ENCODE measurements around the gene DOK7. TPM values are rescaled to one million over a fixed set of nuclear protein-coding genes. Genes with fewer than 3 reads are reported as not detected.

DOK7 gene
- total RNA-seq, 2 experiments from 2014 or later = not detected

DNA sequence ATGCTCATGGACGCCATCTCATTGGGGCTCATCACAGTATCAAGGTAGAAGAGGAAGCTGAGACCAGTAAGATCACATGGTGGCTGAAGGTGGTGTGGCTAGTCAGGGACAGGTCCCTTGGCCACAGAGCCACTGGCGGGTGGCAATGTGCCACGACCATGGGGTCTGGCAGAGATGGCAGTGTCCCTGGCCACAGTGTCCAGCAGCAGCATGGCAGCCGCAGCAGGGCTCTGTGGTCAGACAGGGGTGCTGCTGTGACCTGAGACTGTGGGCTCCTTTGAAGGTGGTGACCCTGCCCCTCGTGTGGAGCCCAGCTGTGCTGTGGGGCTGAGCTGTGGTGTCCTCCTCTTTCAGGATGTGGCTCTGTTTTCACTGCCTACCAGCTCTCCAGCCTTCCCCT lies 2.2 kb upstream of the DOK7 start:
- Mint-ChIP-seq H3K27me3 (peaks cover 28% of the 10 kb centered on the region), H3K4me3 (no peak overlapping the region), H3K4me1 (no peaks in the 10 kb centered on the region), H3K36me3 (no peaks in the 10 kb centered on the region), H3K27ac (no peak overlapping the region), H3K9me3 (no peaks in the 10 kb centered on the region)
- no peak for DNase-seq

DNA sequence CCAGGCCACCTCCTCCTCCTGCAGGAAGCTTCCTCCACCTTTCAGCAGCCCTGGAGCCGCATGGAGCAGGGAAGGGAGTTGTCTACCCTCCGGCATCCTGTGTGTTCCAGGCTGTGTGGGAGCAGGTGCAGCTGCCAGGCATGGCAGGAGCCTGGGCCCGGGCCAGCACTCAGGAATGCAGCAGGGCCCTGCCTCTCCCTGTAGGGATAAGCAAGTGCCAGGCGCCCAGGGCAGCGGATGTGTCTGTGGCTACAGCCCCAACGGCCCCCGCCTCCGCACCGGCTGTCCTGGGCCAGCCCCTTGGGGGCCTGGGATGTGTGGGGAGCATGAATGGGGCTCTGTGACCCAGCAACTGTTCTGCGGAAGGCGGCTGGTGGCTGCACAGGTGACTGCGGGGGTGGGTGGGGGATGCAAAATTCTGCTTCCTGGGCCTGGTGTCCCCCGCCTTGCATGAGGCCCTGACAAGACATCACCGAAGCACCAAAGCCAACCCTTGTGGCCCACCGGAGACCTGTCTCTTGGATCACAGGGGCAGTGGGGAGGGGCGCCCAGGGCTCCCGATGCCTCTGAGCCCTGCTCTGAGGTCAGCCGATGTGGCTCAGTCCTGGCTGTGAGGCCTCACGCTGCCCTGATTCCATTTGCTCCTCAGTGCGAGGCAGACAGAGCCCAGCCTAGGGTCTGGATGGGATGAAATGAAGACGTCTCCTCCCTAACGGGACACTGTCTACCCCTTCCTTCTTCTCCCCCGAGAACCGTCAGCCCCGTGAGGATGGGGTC lies 1.4 kb upstream of the DOK7 start:
- H3K27ac Mint-ChIP-seq = no peak overlapping the region
- H3K4me1 Mint-ChIP-seq = no peaks in the 10 kb centered on the region
- H3K27me3 Mint-ChIP-seq = peaks cover 28% of the 10 kb centered on the region

GRCh38 chr4:3462321-3462789 lies 751 bp upstream of the DOK7 start:
- H3K4me1 Mint-ChIP-seq = no peaks in the 10 kb centered on the region
- H3K27ac Mint-ChIP-seq = no peak overlapping the region
- no peaks in the 10 kb centered on the region for H3K9me3 Mint-ChIP-seq
- H3K4me3 Mint-ChIP-seq = no peak overlapping the region
- H3K36me3 Mint-ChIP-seq = no peaks in the 10 kb centered on the region
- DNase-seq = no peak
- H3K27me3 Mint-ChIP-seq = peaks cover 28% of the 10 kb centered on the region

More for the DNA sequence above, 1.4 kb upstream of the DOK7 start:
- H3K9me3 Mint-ChIP-seq = no peaks in the 10 kb centered on the region
- no peak overlapping the region for H3K4me3 Mint-ChIP-seq
- no peaks in the 10 kb centered on the region for H3K36me3 Mint-ChIP-seq
- DNase-seq = no peak

DNA sequence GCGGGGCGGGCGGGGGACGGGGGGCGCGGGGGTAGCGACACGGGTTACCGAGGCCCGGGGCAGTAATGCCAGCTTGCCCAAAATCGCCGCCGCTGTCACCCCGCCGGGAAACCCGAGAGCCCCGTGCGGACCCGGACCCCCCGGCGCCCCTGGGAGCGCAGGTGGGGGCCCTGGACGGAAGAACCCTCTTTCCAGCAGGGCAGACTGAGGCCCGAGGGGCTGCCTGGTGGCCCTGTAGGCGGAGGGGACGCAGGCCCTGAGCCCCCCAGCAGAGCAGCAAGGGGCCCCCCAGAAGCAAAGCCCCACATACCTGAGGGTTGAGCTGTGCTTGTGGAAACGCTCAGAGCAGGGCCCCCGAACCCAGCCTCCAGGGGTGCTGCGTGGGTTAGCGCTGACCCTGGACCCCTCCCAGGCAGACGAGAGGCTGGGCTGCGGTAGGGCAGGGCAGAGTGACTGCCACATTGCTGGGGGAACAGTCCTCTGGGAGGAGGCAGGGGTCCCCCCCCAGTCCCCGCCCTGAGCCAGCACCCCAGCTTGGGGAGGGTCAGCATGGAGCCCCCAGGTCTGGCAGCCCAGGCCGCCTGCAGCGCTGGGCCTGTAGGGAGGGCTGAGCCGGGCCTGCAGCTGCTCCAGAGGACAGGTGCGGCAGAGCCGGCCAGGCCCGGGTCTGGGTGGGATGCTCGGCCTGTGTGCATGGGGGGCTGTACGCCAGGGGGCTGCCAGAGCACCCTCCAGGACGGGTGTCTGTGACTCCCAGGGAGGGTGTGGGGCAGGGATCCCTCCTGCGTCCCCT lies 646 bp downstream of the DOK7 start:
- H3K4me1 Mint-ChIP-seq = no peaks in the 10 kb centered on the region
- no peak overlapping the region for H3K4me3 Mint-ChIP-seq
- no peak overlapping the region for H3K27ac Mint-ChIP-seq

DNA sequence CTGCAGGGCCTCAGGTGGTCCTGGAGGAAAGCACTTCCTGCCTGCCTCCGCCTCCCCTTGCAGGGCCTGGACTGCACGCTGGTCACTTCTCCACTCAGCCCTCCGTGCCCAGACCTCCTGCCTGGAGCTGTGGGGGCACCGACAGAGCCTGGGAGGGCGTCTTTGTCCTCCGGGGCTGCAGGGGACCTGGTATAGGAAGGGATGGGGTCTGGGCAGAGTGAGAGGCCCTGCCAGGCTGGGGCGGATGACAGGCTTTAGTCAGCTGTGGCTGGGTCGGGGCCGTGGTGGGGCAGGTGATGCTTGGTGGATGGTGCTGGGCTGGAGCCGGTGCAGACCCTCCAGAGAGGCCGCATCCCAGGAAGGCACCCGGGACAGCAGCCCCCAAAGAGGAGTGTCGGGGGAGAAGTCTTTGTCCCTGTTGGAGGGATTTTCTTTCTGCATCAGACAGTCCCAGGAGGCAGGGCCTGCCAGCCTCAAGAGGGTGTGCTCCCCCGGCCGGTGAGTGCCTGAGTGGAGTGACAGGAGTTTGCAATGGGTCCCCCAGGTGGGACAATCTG lies 1.3 kb downstream of the DOK7 start:
- Mint-ChIP-seq H3K27ac (no peak overlapping the region), H3K9me3 (no peaks in the 10 kb centered on the region), H3K36me3 (no peaks in the 10 kb centered on the region), H3K27me3 (peaks cover 28% of the 10 kb centered on the region), H3K4me3 (no peak overlapping the region), H3K4me1 (no peaks in the 10 kb centered on the region)
- DNase-seq = no peak

More for the DNA sequence above, 646 bp downstream of the DOK7 start:
- Mint-ChIP-seq H3K27me3 (peaks cover 28% of the 10 kb centered on the region), H3K36me3 (no peaks in the 10 kb centered on the region), H3K9me3 (no peaks in the 10 kb centered on the region)
- DNase-seq = no peak

DNA sequence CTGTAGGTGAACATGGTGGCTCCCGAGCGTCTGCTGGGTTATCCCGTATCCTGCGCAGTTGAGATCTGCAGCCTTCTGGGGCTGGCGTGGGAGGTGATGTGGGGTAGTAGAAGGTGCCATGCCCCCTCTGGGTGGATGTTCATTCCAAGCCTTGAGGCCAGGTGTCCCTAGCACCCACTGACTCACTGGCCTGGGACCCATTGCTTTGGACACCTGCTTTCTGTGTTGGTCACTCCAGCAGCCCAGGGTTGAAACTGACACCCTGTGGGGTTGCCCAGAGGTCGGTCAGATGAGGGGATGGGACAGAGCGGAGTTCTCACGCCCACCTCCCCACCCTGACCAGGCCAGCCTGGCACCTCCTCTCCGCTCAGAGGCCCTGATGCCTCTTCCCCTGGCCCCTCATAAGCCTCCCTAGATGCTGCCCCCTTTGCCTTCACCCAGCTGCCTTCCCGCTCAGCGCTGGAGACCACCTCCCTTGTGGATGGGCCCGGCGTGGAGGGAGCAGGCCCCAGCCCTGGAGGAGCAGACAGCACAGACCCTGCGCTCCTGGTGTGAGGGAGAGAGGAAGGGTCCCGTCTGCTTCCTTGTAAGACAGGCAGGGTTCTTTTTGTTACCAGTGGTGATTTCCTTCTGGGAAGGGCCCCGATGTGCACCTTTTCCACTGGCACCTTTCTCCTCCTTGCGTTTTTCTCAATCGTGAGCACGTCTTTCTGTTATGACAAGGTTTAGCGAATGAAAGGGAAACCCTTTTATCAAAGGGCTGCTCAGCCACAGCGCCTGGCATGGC lies 2.0 kb downstream of the DOK7 start:
- H3K27me3 Mint-ChIP-seq = peaks cover 28% of the 10 kb centered on the region
- H3K9me3 Mint-ChIP-seq = no peaks in the 10 kb centered on the region
- DNase-seq = no peak
- no peak overlapping the region for H3K4me3 Mint-ChIP-seq
- H3K27ac Mint-ChIP-seq = no peak overlapping the region
- no peaks in the 10 kb centered on the region for H3K36me3 Mint-ChIP-seq
- no peaks in the 10 kb centered on the region for H3K4me1 Mint-ChIP-seq

DNA sequence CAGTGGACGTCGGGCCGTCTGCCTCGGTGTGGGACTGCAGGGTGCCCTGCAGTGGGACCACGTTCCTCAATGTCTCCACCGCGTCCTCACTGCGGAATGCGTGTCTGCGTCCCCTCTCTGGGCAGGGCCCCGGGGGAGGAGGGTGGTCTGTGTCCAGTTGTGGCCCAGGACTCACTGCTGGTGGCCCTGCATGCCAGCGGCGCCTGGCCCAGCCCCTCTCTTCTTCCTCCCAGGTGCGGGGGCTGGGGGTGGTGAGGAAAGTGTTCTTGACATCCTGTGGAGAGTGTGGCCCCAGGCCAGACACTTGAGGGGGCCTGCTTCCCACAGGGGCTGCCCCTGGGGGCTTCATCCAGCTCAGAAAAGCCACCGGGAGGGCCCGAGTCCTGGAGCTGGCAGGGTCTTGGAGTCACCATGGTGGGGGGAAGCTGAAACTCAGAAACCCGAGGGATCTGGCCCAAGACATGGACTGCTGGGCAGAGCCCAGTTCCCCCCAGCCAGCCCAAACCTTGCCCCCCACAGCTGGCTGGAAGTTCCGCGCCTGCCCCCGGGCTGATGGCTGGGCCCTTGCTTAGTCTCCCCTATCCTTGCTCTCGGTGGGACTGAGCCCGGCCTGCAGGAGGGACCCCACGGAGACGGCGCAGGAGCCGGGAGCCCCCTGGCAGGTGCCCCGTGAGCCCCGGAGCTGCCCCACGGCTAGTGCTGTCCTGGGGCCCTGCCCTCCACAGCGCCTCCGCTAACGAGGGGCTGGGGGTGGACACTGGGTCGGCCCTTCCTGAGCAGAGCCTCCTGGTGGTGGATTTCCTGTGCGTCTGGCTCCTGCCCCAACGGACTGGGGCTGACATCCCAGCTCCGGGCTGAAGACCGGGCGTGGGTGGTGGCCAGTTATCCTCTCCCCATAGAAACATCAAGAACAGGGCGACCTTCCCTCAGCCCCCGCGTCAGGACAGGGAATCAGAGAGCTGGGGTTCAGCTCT lies 2.9 kb downstream of the DOK7 start:
- Mint-ChIP-seq H3K27me3 (peaks cover 28% of the 10 kb centered on the region), H3K36me3 (no peaks in the 10 kb centered on the region), H3K9me3 (no peaks in the 10 kb centered on the region), H3K4me3 (no peak overlapping the region), H3K27ac (no peak overlapping the region), H3K4me1 (no peaks in the 10 kb centered on the region)
- no peak for DNase-seq

- DNase-seq = no peak
- Mint-ChIP-seq H3K27me3 (peaks cover 26% of the 10 kb centered on the region), H3K9me3 (no peaks in the 10 kb centered on the region), H3K4me1 (no peaks in the 10 kb centered on the region), H3K4me3 (no peak overlapping the region), H3K36me3 (no peaks in the 10 kb centered on the region), H3K27ac (no peak overlapping the region)
These were observed 3.8 kb downstream of the DOK7 start for GRCh38 chr4:3466691-3467600.

- no peaks in the 10 kb centered on the region for H3K4me1 Mint-ChIP-seq
- no peaks in the 10 kb centered on the region for H3K9me3 Mint-ChIP-seq
- H3K27me3 Mint-ChIP-seq = peaks cover 20% of the 10 kb centered on the region
- no peak for DNase-seq
- no peak overlapping the region for H3K4me3 Mint-ChIP-seq
- no peak overlapping the region for H3K27ac Mint-ChIP-seq
- no peaks in the 10 kb centered on the region for H3K36me3 Mint-ChIP-seq
These were observed 4.5 kb downstream of the DOK7 start for GRCh38 chr4:3467601-3468031.

DNA sequence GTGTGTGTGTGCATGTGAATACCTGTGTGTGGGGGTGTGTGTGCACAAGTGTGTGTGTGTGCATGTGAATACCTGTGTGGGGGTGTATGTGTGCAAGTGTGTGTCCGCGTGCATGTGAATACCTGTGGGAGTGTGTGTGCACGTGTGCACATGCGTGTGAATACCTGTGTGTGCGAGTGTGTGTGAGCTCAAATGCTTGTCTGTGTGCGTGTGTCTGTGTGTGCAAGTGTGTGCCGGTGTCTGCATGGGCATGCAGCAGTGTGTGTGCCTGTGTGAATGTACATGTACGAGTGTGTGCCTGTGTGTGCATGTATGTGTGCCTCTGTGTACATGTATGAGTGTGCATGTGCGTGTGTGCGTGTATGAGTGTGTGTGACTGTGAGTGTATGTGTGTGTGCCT lies 5.0 kb downstream of the DOK7 start:
- peaks cover 14% of the 10 kb centered on the region for H3K27me3 Mint-ChIP-seq
- no peak overlapping the region for H3K27ac Mint-ChIP-seq
- no peaks in the 10 kb centered on the region for H3K36me3 Mint-ChIP-seq
- no peaks in the 10 kb centered on the region for H3K4me1 Mint-ChIP-seq
- H3K4me3 Mint-ChIP-seq = no peak overlapping the region
- no peak for DNase-seq
- H3K9me3 Mint-ChIP-seq = no peaks in the 10 kb centered on the region

- Mint-ChIP-seq H3K4me3 (no peak overlapping the region), H3K27me3 (peaks cover 13% of the 10 kb centered on the region), H3K9me3 (no peaks in the 10 kb centered on the region), H3K36me3 (no peaks in the 10 kb centered on the region), H3K27ac (no peak overlapping the region), H3K4me1 (no peaks in the 10 kb centered on the region)
- DNase-seq = no peak
These were observed 5.7 kb downstream of the DOK7 start for GRCh38 chr4:3468804-3469203.

GRCh38 chr4:3469386-3470243 lies 6.5 kb downstream of the DOK7 start:
- no peaks in the 10 kb centered on the region for H3K4me1 Mint-ChIP-seq
- H3K27me3 Mint-ChIP-seq = peaks cover 10% of the 10 kb centered on the region
- H3K36me3 Mint-ChIP-seq = no peaks in the 10 kb centered on the region
- H3K4me3 Mint-ChIP-seq = no peak overlapping the region
- H3K27ac Mint-ChIP-seq = no peak overlapping the region
- DNase-seq = no peak
- H3K9me3 Mint-ChIP-seq = no peaks in the 10 kb centered on the region

All from activated naive CD8-positive, alpha-beta T cell treated with anti-CD3 and anti-CD28 coated beads for 36 hours (primary cell).